WTC11 (cell line): ENCODE results near the gene OTOP1. TPM values are rescaled to one million over a fixed set of nuclear protein-coding genes. Genes with fewer than 3 reads are reported as not detected.
"Not testable (repeated sequence)": the region's sequence is repeated elsewhere in the genome, so short reads cannot be mapped to it uniquely, and the experiment has no call there.

ENCODE experiments used
- ATAC-seq: fragments of 200-7000 bp; cut with Tn5 transposase; 2 replicates; pipeline ENCODE4 v1.10.0; 2021; ENCODE audit warnings: mild to moderate bottlenecking, moderate library complexity
- CTCF ChIA-PET: fragments of 300-600 bp; sonication (Branson Sonifier 250); formaldehyde crosslinking; loops from one replicate; lab custom pipeline; 2021; ENCODE audit warnings: antibody characterized with exemption; lab: Charles Lee
- POLR2A ChIA-PET: fragments of 350-600 bp; sonication (Branson Sonifier 250); formaldehyde crosslinking; loops from one replicate; lab custom pipeline; 2021; ENCODE audit warnings: antibody characterized with exemption; lab: Charles Lee
- DNase-seq: peaks from one replicate; pipeline ENCODE4 v3.0.0; 2021; ENCODE audit warnings: low spot score
- H3K27ac Mint-ChIP-seq: 2 replicates; pipeline ENCODE4 v1.8.0; 2021; ENCODE audit warnings: mixed read lengths
- H3K27me3 Mint-ChIP-seq: 2 replicates; pipeline ENCODE4 v1.8.0; 2021; ENCODE audit warnings: low read depth, mild to moderate bottlenecking, moderate library complexity, mixed read lengths
- H3K36me3 Mint-ChIP-seq: 2 replicates; pipeline ENCODE4 v1.8.0; 2021; ENCODE audit warnings: mixed read lengths
- H3K4me1 Mint-ChIP-seq: 2 replicates; pipeline ENCODE4 v1.8.0; 2022; ENCODE audit warnings: mixed read lengths
- H3K4me3 Mint-ChIP-seq: 2 replicates; pipeline ENCODE4 v1.8.0; 2021; ENCODE audit warnings: mild to moderate bottlenecking, moderate library complexity, mixed read lengths
- H3K9me3 Mint-ChIP-seq: 2 replicates; pipeline ENCODE4 v1.8.0; 2021; ENCODE audit warnings: mixed read lengths
- ESRRA ChIP-seq: sonication (generic); formaldehyde crosslinking; IDR thresholded peaks from 2 replicates; pipeline ENCODE4 v1.8.1; 2022; ENCODE audit warnings: mild to moderate bottlenecking, missing genetic modification reagents, borderline replicate concordance
- RORB ChIP-seq: fragments of 250-450 bp; sonication (Bioruptor Pico); IDR thresholded peaks from 2 replicates; pipeline ENCODE4 v1.9.0; 2021; ENCODE audit warnings: mild to moderate bottlenecking
- SOX15 ChIP-seq: fragments of 250-450 bp; sonication (Bioruptor Pico); IDR thresholded peaks from 2 replicates; pipeline ENCODE4 v1.9.0; 2021; ENCODE audit warnings: mild to moderate bottlenecking
- ZNF416 ChIP-seq: fragments of 250-450 bp; sonication (Bioruptor Pico); IDR thresholded peaks from 2 replicates; pipeline ENCODE4 v1.9.0; 2021; ENCODE audit warnings: mild to moderate bottlenecking, inconsistent platforms
- total RNA-seq: library from RNA; stranded (reverse); gene quantifications from 3 replicates; pipeline ENCODE4 v1.2.3, GENCODE V29; 2021
- TF ChIP-seq, protein P1 (sequence below): sonication (generic); formaldehyde crosslinking; IDR thresholded peaks from 2 replicates; pipeline ENCODE4 v1.8.0; 2022; ENCODE audit warnings: missing genetic modification reagents
- TF ChIP-seq, protein P2 (sequence below): sonication (generic); formaldehyde crosslinking; IDR thresholded peaks from 2 replicates; pipeline ENCODE4 v1.8.1; 2023; ENCODE audit warnings: mild to moderate bottlenecking, missing genetic modification reagents
- TF ChIP-seq, protein P3 (sequence below): sonication (generic); formaldehyde crosslinking; IDR thresholded peaks from 2 replicates; pipeline ENCODE4 v1.8.0; 2022; ENCODE audit warnings: mild to moderate bottlenecking, missing genetic modification reagents
- TF ChIP-seq, protein P4 (sequence below): fragments of 250-450 bp; sonication (Bioruptor Pico); IDR thresholded peaks from 2 replicates; pipeline ENCODE4 v1.9.0; 2021; ENCODE audit warnings: mild to moderate bottlenecking
- TF ChIP-seq, protein P5 (sequence below): fragments of 250-450 bp; sonication (Bioruptor Pico); conservative IDR thresholded peaks from 2 replicates; pipeline ENCODE4 v1.9.0; 2021; ENCODE audit warnings: mild to moderate bottlenecking
- TF ChIP-seq, protein P6 (sequence below): sonication (generic); formaldehyde crosslinking; conservative IDR thresholded peaks from 2 replicates; pipeline ENCODE4 v1.8.1; 2022; ENCODE audit warnings: mild to moderate bottlenecking, missing genetic modification reagents
- TF ChIP-seq, protein P7 (sequence below): sonication (generic); formaldehyde crosslinking; IDR thresholded peaks from 2 replicates; pipeline ENCODE4 v1.8.1; 2022; ENCODE audit warnings: missing genetic modification reagents, borderline replicate concordance

Gene OTOP1
- total RNA-seq, 1 experiment from 2014 or later, result not detected

DNA sequence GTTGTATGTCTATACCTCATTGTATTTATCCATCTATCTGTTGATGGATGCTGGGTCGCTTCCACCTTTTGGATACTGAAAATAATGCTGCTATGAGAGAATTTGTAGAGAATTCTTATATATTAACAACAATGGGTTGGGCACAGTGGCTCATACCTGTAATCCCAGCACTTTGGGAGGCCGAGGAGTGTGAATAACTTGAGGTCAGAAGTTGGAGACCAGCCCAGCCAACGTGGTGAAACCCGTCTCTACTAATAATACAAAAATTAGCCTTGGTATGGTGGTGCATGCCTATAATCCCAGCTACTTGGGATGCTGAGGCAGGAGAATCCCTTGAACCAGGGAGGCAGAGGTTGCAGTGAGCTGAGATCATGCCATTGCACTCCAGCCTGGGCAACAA is 13.1 kb downstream of the OTOP1 start:
- H3K36me3 Mint-ChIP-seq, ATAC-seq, H3K9me3 Mint-ChIP-seq, DNase-seq, H3K27me3 Mint-ChIP-seq, H3K4me3 Mint-ChIP-seq, CTCF ChIA-PET, H3K27ac Mint-ChIP-seq, POLR2A ChIA-PET: not testable (repeated sequence)
- H3K4me1 Mint-ChIP-seq, result peaks cover 13% of the 10 kb centered on the region

DNA sequence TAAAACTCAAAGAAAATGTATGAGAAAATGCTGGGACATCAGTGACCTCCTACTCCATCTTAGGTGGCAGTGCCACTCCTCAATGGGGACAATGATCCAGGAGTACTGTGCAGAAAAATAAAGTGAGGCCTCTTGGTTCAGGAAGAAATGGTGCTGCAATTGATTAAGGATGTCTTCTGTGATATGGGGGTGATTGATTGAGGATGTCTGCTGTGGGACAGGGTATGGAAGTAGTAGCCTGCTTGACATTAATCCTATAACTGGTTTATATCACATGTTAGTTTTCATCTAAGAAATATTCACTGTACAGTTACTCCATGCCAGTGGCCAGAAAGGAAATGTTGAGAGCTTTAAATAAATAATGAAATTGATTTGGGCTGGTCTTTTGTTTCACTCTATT is 20.5 kb downstream of the OTOP1 start:
- TF ChIP-seq, protein P1, sequence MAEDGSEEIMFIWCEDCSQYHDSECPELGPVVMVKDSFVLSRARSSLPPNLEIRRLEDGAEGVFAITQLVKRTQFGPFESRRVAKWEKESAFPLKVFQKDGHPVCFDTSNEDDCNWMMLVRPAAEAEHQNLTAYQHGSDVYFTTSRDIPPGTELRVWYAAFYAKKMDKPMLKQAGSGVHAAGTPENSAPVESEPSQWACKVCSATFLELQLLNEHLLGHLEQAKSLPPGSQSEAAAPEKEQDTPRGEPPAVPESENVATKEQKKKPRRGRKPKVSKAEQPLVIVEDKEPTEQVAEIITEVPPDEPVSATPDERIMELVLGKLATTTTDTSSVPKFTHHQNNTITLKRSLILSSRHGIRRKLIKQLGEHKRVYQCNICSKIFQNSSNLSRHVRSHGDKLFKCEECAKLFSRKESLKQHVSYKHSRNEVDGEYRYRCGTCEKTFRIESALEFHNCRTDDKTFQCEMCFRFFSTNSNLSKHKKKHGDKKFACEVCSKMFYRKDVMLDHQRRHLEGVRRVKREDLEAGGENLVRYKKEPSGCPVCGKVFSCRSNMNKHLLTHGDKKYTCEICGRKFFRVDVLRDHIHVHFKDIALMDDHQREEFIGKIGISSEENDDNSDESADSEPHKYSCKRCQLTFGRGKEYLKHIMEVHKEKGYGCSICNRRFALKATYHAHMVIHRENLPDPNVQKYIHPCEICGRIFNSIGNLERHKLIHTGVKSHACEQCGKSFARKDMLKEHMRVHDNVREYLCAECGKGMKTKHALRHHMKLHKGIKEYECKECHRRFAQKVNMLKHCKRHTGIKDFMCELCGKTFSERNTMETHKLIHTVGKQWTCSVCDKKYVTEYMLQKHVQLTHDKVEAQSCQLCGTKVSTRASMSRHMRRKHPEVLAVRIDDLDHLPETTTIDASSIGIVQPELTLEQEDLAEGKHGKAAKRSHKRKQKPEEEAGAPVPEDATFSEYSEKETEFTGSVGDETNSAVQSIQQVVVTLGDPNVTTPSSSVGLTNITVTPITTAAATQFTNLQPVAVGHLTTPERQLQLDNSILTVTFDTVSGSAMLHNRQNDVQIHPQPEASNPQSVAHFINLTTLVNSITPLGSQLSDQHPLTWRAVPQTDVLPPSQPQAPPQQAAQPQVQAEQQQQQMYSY, result no peak
- TF ChIP-seq, protein P2, sequence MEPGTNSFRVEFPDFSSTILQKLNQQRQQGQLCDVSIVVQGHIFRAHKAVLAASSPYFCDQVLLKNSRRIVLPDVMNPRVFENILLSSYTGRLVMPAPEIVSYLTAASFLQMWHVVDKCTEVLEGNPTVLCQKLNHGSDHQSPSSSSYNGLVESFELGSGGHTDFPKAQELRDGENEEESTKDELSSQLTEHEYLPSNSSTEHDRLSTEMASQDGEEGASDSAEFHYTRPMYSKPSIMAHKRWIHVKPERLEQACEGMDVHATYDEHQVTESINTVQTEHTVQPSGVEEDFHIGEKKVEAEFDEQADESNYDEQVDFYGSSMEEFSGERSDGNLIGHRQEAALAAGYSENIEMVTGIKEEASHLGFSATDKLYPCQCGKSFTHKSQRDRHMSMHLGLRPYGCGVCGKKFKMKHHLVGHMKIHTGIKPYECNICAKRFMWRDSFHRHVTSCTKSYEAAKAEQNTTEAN, result no peak
- TF ChIP-seq ESRRA (no peak), ZNF416 (CRISPR knock-in tag) (no peak), RORB (CRISPR knock-in tag) (no peak)
- TF ChIP-seq, protein P3, sequence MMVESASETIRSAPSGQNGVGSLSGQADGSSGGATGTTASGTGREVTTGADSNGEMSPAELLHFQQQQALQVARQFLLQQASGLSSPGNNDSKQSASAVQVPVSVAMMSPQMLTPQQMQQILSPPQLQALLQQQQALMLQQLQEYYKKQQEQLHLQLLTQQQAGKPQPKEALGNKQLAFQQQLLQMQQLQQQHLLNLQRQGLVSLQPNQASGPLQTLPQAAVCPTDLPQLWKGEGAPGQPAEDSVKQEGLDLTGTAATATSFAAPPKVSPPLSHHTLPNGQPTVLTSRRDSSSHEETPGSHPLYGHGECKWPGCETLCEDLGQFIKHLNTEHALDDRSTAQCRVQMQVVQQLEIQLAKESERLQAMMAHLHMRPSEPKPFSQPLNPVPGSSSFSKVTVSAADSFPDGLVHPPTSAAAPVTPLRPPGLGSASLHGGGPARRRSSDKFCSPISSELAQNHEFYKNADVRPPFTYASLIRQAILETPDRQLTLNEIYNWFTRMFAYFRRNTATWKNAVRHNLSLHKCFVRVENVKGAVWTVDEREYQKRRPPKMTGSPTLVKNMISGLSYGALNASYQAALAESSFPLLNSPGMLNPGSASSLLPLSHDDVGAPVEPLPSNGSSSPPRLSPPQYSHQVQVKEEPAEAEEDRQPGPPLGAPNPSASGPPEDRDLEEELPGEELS (CRISPR knock-in tag), result no peak
- TF ChIP-seq, protein P4, sequence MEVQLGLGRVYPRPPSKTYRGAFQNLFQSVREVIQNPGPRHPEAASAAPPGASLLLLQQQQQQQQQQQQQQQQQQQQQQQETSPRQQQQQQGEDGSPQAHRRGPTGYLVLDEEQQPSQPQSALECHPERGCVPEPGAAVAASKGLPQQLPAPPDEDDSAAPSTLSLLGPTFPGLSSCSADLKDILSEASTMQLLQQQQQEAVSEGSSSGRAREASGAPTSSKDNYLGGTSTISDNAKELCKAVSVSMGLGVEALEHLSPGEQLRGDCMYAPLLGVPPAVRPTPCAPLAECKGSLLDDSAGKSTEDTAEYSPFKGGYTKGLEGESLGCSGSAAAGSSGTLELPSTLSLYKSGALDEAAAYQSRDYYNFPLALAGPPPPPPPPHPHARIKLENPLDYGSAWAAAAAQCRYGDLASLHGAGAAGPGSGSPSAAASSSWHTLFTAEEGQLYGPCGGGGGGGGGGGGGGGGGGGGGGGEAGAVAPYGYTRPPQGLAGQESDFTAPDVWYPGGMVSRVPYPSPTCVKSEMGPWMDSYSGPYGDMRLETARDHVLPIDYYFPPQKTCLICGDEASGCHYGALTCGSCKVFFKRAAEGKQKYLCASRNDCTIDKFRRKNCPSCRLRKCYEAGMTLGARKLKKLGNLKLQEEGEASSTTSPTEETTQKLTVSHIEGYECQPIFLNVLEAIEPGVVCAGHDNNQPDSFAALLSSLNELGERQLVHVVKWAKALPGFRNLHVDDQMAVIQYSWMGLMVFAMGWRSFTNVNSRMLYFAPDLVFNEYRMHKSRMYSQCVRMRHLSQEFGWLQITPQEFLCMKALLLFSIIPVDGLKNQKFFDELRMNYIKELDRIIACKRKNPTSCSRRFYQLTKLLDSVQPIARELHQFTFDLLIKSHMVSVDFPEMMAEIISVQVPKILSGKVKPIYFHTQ (CRISPR knock-in tag), result no peak
- Mint-ChIP-seq H3K27ac (no peak overlapping the region), H3K4me3 (no peak overlapping the region), H3K9me3 (peaks cover 10% of the 10 kb centered on the region), H3K4me1 (peaks cover 10% of the 10 kb centered on the region), H3K36me3 (no peaks in the 10 kb centered on the region), H3K27me3 (peaks cover 7% of the 10 kb centered on the region)
- ChIA-PET CTCF (interaction anchor here (1.8 kb wide), 1 partner anchor 23 kb away, joined by 5 read pairs; no protein-coding TSS in a partner anchor), POLR2A (no interaction called here)
- DNase-seq, result no peak
- no peak for ATAC-seq

DNA sequence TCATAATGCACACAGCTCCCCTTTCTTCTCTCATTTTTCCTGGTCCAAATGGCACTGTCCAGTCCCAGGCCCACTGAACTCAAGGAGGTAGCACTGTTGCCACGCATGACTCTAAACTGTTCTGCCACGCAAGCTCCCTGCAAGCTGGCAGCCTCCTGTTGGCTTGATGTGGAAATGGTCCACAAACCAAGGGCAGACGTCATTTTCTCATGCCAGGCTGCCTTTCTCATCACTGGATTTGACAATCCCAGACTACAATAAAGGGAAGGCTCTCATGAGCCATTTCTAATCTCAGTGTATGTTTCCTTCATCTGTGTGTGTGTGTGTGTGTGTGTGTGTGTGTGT is 22.4 kb downstream of the OTOP1 start:
- DNase-seq (no peak), ATAC-seq (no peak)
- Mint-ChIP-seq H3K27ac (no peak overlapping the region), H3K27me3 (peaks cover 7% of the 10 kb centered on the region)
- TF ChIP-seq, protein P5, sequence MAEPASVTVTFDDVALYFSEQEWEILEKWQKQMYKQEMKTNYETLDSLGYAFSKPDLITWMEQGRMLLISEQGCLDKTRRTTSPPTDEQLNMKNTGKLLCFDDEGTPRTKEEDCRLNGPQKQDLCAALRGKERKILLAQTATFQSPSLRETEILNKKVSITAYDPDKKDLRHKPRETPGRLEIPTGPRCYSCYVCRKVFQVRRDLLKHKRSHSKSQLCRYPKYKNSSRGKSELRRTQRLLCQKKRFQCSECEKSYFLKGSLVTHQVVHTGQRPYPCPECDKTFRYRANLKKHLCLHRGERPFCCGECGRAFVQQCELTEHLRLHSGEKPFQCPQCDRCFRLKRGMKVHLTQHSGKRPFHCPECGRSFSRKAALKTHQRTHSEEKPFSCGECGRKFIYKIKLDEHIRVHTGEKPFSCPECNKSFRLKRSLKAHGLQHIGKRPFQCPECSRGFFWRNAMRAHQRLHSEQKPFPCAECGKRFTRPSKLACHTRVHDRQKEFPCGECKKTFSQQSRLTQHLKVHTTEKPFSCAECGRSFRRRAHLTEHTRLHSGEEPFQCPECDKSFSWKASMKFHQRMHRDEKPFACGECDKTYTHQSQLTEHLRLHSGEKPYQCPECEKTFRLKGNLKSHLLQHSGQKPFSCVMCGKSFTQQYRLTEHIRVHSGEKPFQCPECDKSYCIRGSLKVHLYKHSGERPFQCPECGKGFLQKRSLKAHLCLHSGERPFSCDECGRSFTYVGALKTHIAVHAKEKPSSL (CRISPR knock-in tag), result no peak
- TF ChIP-seq, protein P1, result no peak
- no peak for TF ChIP-seq SOX15 (CRISPR knock-in tag)
- TF ChIP-seq, protein P6, sequence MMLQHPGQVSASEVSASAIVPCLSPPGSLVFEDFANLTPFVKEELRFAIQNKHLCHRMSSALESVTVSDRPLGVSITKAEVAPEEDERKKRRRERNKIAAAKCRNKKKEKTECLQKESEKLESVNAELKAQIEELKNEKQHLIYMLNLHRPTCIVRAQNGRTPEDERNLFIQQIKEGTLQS, result no peak
- TF ChIP-seq, protein P7, sequence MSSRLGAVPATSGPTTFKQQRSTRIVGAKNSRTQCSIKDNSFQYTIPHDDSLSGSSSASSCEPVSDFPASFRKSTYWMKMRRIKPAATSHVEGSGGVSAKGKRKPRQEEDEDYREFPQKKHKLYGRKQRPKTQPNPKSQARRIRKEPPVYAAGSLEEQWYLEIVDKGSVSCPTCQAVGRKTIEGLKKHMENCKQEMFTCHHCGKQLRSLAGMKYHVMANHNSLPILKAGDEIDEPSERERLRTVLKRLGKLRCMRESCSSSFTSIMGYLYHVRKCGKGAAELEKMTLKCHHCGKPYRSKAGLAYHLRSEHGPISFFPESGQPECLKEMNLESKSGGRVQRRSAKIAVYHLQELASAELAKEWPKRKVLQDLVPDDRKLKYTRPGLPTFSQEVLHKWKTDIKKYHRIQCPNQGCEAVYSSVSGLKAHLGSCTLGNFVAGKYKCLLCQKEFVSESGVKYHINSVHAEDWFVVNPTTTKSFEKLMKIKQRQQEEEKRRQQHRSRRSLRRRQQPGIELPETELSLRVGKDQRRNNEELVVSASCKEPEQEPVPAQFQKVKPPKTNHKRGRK, result no peak
- TF ChIP-seq, all 79 proteins: peak for 0
- ChIA-PET POLR2A (no interaction called here), CTCF (no interaction called here)
- peaks cover 10% of the 10 kb centered on the region for H3K9me3 Mint-ChIP-seq
- H3K4me3 Mint-ChIP-seq, result no peak overlapping the region
- no peaks in the 10 kb centered on the region for H3K36me3 Mint-ChIP-seq
- H3K4me1 Mint-ChIP-seq, result peaks cover 13% of the 10 kb centered on the region
